ENCODE measurements around the gene ZBTB18.

DNA sequence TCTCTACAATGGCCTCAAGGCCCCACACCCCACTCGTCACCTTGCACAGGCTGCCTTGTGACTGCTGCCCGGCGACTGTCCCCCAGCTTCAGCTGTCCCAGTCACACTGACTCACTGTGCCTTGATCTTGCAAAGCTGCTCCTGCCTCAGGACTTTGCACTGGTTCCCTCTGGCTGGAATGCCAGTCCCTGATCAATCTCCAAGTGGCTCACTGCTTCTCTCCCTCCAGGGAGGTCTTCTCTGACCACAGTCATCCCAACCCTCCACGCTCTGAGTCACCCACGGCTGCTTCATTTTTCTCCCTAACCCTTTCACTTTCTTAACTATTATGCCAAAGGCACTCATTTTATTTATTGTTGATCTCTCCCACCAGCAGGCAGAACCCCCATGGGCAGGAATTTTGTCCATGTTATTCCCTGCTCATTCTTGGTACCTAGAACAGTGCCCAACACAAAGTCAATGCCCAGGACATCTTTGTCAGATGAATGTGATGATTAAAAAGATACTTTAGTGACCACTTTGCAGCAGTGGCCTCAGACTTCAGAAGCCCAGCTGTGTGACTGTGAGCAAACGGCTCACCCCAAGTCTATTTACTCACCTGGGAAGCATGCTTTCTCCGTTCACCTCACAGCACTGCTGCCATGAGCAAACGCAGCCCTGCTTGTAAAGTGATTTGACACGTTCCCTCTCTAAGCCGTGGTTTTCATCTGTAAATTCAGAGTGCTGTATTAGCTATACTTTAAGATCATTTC lies 53.4 kb downstream of the ZBTB18 start:
- TF ChIP-seq, protein P1, sequence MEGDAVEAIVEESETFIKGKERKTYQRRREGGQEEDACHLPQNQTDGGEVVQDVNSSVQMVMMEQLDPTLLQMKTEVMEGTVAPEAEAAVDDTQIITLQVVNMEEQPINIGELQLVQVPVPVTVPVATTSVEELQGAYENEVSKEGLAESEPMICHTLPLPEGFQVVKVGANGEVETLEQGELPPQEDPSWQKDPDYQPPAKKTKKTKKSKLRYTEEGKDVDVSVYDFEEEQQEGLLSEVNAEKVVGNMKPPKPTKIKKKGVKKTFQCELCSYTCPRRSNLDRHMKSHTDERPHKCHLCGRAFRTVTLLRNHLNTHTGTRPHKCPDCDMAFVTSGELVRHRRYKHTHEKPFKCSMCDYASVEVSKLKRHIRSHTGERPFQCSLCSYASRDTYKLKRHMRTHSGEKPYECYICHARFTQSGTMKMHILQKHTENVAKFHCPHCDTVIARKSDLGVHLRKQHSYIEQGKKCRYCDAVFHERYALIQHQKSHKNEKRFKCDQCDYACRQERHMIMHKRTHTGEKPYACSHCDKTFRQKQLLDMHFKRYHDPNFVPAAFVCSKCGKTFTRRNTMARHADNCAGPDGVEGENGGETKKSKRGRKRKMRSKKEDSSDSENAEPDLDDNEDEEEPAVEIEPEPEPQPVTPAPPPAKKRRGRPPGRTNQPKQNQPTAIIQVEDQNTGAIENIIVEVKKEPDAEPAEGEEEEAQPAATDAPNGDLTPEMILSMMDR (IDR thresholded peaks at IDR 0.05) = no peak
- TF ChIP-seq EZH2 (IDR thresholded peaks at IDR 0.05; ENCODE audit: borderline replicate concordance, insufficient read depth, low read depth, low read length, poor library complexity, severe bottlenecking) = no peak

Data from B cell (primary cell).